ENCODE data around the gene BICRA.

GRCh38 chr19:47725759-47726401 lies 116.9 kb downstream of the BICRA start:
- no peak for TF ChIP-seq CTCF (IDR thresholded peaks at IDR 0.05)
- TF ChIP-seq EZH2 (IDR thresholded peaks at IDR 0.05; ENCODE audit: borderline replicate concordance, insufficient read depth, low read depth, low read length, poor library complexity, severe bottlenecking) = no peak
